IPS DF 4.7 (cell line): ENCODE results near the gene KISS1R.

Experiments
- DNase-seq: peaks from one replicate; pipeline ENCODE4 v3.0.0-alpha.2; 2013; ENCODE audit warnings: low spot score; ENCODE audit errors: extremely low read depth

The KISS1R gene

DNA sequence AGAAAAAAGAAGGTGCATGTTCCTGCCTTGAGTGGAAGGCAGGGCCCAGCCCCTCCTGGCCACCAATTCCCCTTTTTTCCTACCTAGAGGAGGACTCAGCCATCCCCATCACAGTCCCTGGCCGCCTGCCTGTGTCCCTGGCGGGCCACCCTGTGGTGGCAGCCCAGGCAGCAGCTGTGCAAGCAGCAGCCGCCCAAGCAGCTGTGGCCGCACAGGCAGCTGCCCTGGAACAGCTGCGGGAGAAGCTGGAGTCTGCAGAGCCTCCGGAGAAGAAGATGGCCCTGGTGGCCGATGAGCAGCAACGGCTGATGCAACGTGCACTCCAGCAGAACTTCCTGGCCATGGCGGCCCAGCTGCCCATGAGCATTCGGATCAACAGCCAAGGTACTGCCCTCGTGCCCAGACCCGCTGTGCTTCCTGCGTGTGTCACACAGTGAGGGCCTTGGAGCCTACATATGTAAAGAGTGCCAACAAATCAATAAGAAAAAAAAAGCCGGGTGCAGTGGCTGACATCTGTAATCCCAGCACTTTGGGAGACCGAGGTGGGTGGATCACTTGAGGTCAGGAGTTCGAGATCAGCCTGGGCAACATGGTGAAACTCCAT, 49.5 kb downstream of the KISS1R start:
- DNase-seq: no peak
